Coronary artery (tissue), 2 donors: ENCODE data around the gene EPRS1.

Experiments
- DNase-seq: peaks from one replicate; pipeline ENCODE4 v3.0.0-alpha.2; 2017; ENCODE audit warnings: low spot score
- H3K27ac ChIP-seq, 2 donors: fragments of 200-600 bp; sonication (generic); one replicate each; pipeline ENCODE4 v1.5.1; 2016 to 2019
- H3K4me3 ChIP-seq: fragments of 200-600 bp; sonication (generic); 2 replicates; pipeline ENCODE4 v1.5.1; 2016; ENCODE audit warnings: mild to moderate bottlenecking, moderate library complexity
- CTCF ChIP-seq: fragments of 200-600 bp; sonication (generic); IDR thresholded peaks from one replicate; pipeline ENCODE4 v1.5.1; 2019; ENCODE audit warnings: antibody characterized with exemption

The EPRS1 gene

GRCh38 chr1:220032911-220033310 lies 13.4 kb downstream of the EPRS1 start:
- TF ChIP-seq CTCF, result no peak
- H3K4me3 ChIP-seq, result no peak overlapping the region
- DNase-seq, result no peak
- no peak overlapping the region for H3K27ac ChIP-seq

- Histone ChIP-seq H3K27ac (no peak overlapping the region), H3K4me3 (no peak overlapping the region)
- TF ChIP-seq CTCF, result no peak
- no peak for DNase-seq
Observed at GRCh38 chr1:220031287-220031686, 15.0 kb downstream of the EPRS1 start.

GRCh38 chr1:220028346-220028895 lies 17.9 kb downstream of the EPRS1 start:
- no peak for DNase-seq
- Histone ChIP-seq H3K27ac (no peak overlapping the region), H3K4me3 (no peak overlapping the region)
- no peak for TF ChIP-seq CTCF

- DNase-seq, result no peak
- Histone ChIP-seq H3K27ac (no peak overlapping the region), H3K4me3 (no peak overlapping the region)
- TF ChIP-seq CTCF, result no peak
Observed at GRCh38 chr1:220019071-220019470, 27.2 kb downstream of the EPRS1 start.

GRCh38 chr1:220013497-220013896 lies 32.8 kb downstream of the EPRS1 start:
- H3K27ac ChIP-seq, result peak overlapping the region; percentile 28 to 29
- TF ChIP-seq CTCF, result no peak
- no peak for DNase-seq
- H3K4me3 ChIP-seq, result no peak overlapping the region

- DNase-seq, result no peak
- Histone ChIP-seq H3K27ac (peak overlapping the region; percentile 28 to 37), H3K4me3 (no peak overlapping the region)
- no peak for TF ChIP-seq CTCF
Observed at GRCh38 chr1:220012259-220012658, 34.0 kb downstream of the EPRS1 start.

GRCh38 chr1:220011620-220012019 lies 34.7 kb downstream of the EPRS1 start:
- no peak for DNase-seq
- Histone ChIP-seq H3K4me3 (no peak overlapping the region), H3K27ac (peak overlapping the region in 1 of 2 donors; percentile 28)
- TF ChIP-seq CTCF, result no peak
